ENCODE results near the gene VPS37C. TPM values are rescaled to one million over a fixed set of nuclear protein-coding genes. Genes with fewer than 3 reads are reported as not detected.

VPS37C gene
- total RNA-seq, 1 experiment from 2014 or later, result 23.1 TPM

DNA sequence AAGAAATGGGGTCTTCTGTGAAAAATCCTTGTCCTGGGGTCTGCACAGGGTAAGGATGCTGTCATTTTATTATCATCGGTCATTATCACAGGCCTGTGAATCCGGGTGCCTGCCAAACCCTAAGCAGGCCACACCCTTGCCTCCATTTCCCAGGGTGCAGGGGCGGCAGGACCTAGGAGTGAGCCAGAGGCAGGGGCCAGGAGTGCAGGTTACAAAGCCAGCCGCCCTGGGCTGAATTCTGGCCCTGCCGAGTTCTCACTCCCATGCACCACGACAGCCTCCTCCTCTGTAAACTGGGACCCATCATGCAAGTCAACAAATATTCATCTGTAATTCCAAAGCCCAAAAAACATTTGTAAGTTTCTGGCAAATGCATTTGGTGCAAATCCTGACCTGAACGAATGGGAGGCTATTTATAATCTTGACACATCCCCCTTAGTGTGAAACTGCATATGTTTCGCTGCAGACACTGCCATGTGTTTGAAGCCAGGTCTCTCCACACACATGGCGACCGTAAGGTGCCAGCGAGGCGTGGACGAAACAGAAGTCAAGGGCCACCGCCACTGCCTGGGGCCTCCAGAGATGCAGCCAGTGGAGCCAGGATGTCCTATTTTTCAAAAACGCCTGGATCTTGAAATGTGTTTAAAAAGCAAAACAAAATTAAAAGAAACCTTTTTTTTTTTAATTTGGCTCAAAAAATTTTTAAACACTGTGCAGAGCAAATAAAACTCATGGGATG is 52.2 kb downstream of the VPS37C start:
- ChIA-PET POLR2A (no interaction called here), RAD21 (ENCODE audit: low non-redundant PET in 1 of 2, low total read pairs in 2 of 2, uncharacterized antibody in 2 of 2, unreplicated experiment in 2 of 2) (no interaction called here), CTCF (no interaction called here)
- H3K9me2 ChIP-seq (ENCODE audit: insufficient read depth), result no peaks in the 10 kb centered on the region
- no TSS peak for BruUV-seq (replicated peaks)
- no peaks in the 10 kb centered on the region for H3K79me2 ChIP-seq (ENCODE audit: insufficient read depth, low read length)
- no peaks in the 10 kb centered on the region for H3K9me3 ChIP-seq (ENCODE audit: control insufficient read depth in 1 of 2, insufficient read depth in 1 of 2, low read depth in 1 of 2, low read length in 2 of 2)
- no peaks in the 10 kb centered on the region for H4K20me1 ChIP-seq (ENCODE audit: insufficient read depth)
- no peaks in the 10 kb centered on the region for H3K27me3 ChIP-seq (ENCODE audit: insufficient read depth, low read length)
- no peak overlapping the region for H3K27ac ChIP-seq (ENCODE audit: low read depth, low read length)
- no peak overlapping the region for H3K4me2 ChIP-seq (ENCODE audit: low read length)
- TF ChIP-seq TCF7L2 (IDR thresholded peaks at IDR 0.05; ENCODE audit: borderline replicate concordance, extremely low read depth, insufficient read depth, insufficient read length) (no peak), POLR2AphosphoS5 (IDR thresholded peaks at IDR 0.05; ENCODE audit: low read depth, low read length) (no peak), ZNF274 (IDR thresholded peaks at IDR 0.05; ENCODE audit: low read depth, low read length) (no peak), FOSL1 (IDR thresholded peaks at IDR 0.05; ENCODE audit: low read depth) (no peak), CBX3 (IDR thresholded peaks at IDR 0.05; ENCODE audit: low read depth) (no peak), POLR2A (IDR thresholded peaks at IDR 0.05; ENCODE audit: borderline replicate concordance, extremely low read depth, insufficient read depth, insufficient read length) (no peak), SIN3A (IDR thresholded peaks at IDR 0.05; ENCODE audit: low read depth) (no peak), ZBTB33 (IDR thresholded peaks at IDR 0.05; ENCODE audit: extremely low read depth, insufficient replicate concordance, low read length) (no peak), EZH2 (IDR thresholded peaks at IDR 0.05) (no peak), CEBPB (IDR thresholded peaks at IDR 0.05; ENCODE audit: low read depth) (no peak), SP1 (IDR thresholded peaks at IDR 0.05; ENCODE audit: low read depth) (no peak), ATF3 (IDR thresholded peaks at IDR 0.05) (no peak)
- TF ChIP-seq, protein P1, sequence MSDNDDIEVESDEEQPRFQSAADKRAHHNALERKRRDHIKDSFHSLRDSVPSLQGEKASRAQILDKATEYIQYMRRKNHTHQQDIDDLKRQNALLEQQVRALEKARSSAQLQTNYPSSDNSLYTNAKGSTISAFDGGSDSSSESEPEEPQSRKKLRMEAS (IDR thresholded peaks at IDR 0.05), result no peak
- no peak overlapping the region for H3K4me3 ChIP-seq (replicated peaks in 1 of 2; ENCODE audit: low read depth in 1 of 2, low read length in 2 of 2)
- no peaks in the 10 kb centered on the region for H3K36me3 ChIP-seq (ENCODE audit: control insufficient read depth in 1 of 2, insufficient read depth in 2 of 2, low read length in 2 of 2)
- H3K4me1 ChIP-seq (ENCODE audit: control insufficient read depth in 1 of 2, insufficient read depth in 2 of 2, low read length in 2 of 2), result no peaks in the 10 kb centered on the region
- H2AFZ ChIP-seq (ENCODE audit: low read depth, low read length, poor library complexity, severe bottlenecking), result no peak overlapping the region
- ATAC-seq (no peak), DNase-seq (ENCODE audit: low read depth, low spot score) (no peak)
- intact Hi-C loops (cut with micrococcal nuclease), result no loop called here
- no peak overlapping the region for H3K9ac ChIP-seq (ENCODE audit: low read length)

All from HCT116 (cell line).